Liver (tissue), 9 donors: ENCODE measurements around the gene CFH. TPM values are rescaled to one million over a fixed set of nuclear protein-coding genes. Genes with fewer than 3 reads are reported as not detected.

Source experiments
- DNase-seq: peaks from one replicate; pipeline ENCODE4 v3.0.0-alpha.2; 2017; ENCODE audit warnings: low spot score
- H3K27ac ChIP-seq, 2 donors: one replicate each; pipeline ENCODE4 v1.7.0; 2013; ENCODE audit warnings: inconsistent platforms in 2 of 2, low read length in 2 of 2, control low read depth in 1 of 2, low read depth in 1 of 2, mild to moderate bottlenecking in 1 of 2
- H3K27me3 ChIP-seq, 4 donors: one replicate each; pipeline versions ENCODE4 v1.6.1 to v1.7.0; 2013; ENCODE audit warnings: low read length in 3 of 4, inconsistent platforms in 1 of 4, mild to moderate bottlenecking in 1 of 4, moderate library complexity in 1 of 4; ENCODE audit not compliant: control insufficient read depth in 4 of 4, insufficient read depth in 4 of 4
- H3K36me3 ChIP-seq, 4 donors: one replicate each; pipeline versions ENCODE4 v1.6.1 to v1.7.0; 2013; ENCODE audit warnings: low read length in 3 of 4, mild to moderate bottlenecking in 3 of 4, low read depth in 1 of 4, moderate library complexity in 1 of 4; ENCODE audit not compliant: control insufficient read depth in 4 of 4, insufficient read depth in 3 of 4
- H3K4me1 ChIP-seq, 4 donors: one replicate each; pipeline versions ENCODE4 v1.6.1 to v1.7.0; 2013; ENCODE audit warnings: low read length in 3 of 4, mild to moderate bottlenecking in 3 of 4, moderate library complexity in 1 of 4; ENCODE audit not compliant: control insufficient read depth in 4 of 4, insufficient read depth in 4 of 4
- H3K4me3 ChIP-seq, 3 donors: one replicate each; pipeline versions ENCODE4 v1.6.1 to v1.7.0; 2013; ENCODE audit warnings: low read length in 3 of 3, control low read depth in 1 of 3, low read depth in 1 of 3, mild to moderate bottlenecking in 1 of 3
- H3K9ac ChIP-seq, 2 donors: one replicate each; pipeline ENCODE4 v1.7.0; 2013; ENCODE audit warnings: low read length in 2 of 2, mild to moderate bottlenecking in 2 of 2, moderate library complexity in 2 of 2, control low read depth in 1 of 2, low read depth in 1 of 2
- H3K9me3 ChIP-seq, 4 donors: one replicate each; pipeline versions ENCODE4 v1.6.1 to v1.7.0; 2013; ENCODE audit warnings: low read length in 3 of 4; ENCODE audit not compliant: control insufficient read depth in 4 of 4
- CTCF ChIP-seq: fragments of 150-350 bp; IDR thresholded peaks from 2 replicates; pipeline ENCODE4 v1.5.1; 2017; ENCODE audit warnings: improper control_type of control experiment, low read depth, low read length; ENCODE audit not compliant: missing input control
- EGR1 ChIP-seq, 2 donors: IDR thresholded peaks; 2 replicates each; pipeline ENCODE4 v1.6.1; 2016 to 2018; ENCODE audit warnings: antibody characterized with exemption in 2 of 2, low read depth in 2 of 2
- FOXA2 ChIP-seq: IDR thresholded peaks from 2 replicates; pipeline ENCODE4 v1.6.1; 2016; ENCODE audit warnings: antibody characterized with exemption
- HNF4A ChIP-seq, 2 donors: conservative IDR thresholded peaks; 2 replicates each; pipeline ENCODE4 v1.6.1; 2016; ENCODE audit warnings: antibody characterized with exemption in 2 of 2, mild to moderate bottlenecking in 2 of 2
- HNF4G ChIP-seq: IDR thresholded peaks from 2 replicates; pipeline ENCODE4 v1.6.1; 2016; ENCODE audit warnings: antibody characterized with exemption
- JUND ChIP-seq, 2 donors: IDR thresholded peaks; 2 replicates each; pipeline ENCODE4 v1.6.1; 2016; ENCODE audit warnings: antibody characterized with exemption in 2 of 2
- MAX ChIP-seq: IDR thresholded peaks from 2 replicates; pipeline ENCODE4 v1.6.1; 2016; ENCODE audit warnings: antibody characterized with exemption
- NR2F2 ChIP-seq: IDR thresholded peaks from 2 replicates; pipeline ENCODE4 v1.6.1; 2016; ENCODE audit warnings: antibody characterized with exemption
- RAD21 ChIP-seq, 2 donors: IDR thresholded peaks; 2 replicates each; pipeline ENCODE4 v1.6.1; 2016; ENCODE audit warnings: antibody characterized with exemption in 2 of 2, mild to moderate bottlenecking in 2 of 2
- REST ChIP-seq: IDR thresholded peaks from 2 replicates; pipeline ENCODE4 v1.6.1; 2016; ENCODE audit warnings: antibody characterized with exemption, mild to moderate bottlenecking
- RXRA ChIP-seq, 2 donors: IDR thresholded peaks; 2 replicates each; pipeline ENCODE4 v1.6.1; 2017 to 2018; ENCODE audit warnings: antibody characterized with exemption in 2 of 2, mild to moderate bottlenecking in 1 of 2
- SP1 ChIP-seq: IDR thresholded peaks from 2 replicates; pipeline ENCODE4 v1.6.1; 2018; ENCODE audit warnings: antibody characterized with exemption, mild to moderate bottlenecking
- TAF1 ChIP-seq: conservative IDR thresholded peaks from 2 replicates; pipeline ENCODE4 v1.6.1; 2016; ENCODE audit warnings: antibody characterized with exemption, mild to moderate bottlenecking
- YY1 ChIP-seq: IDR thresholded peaks from 2 replicates; pipeline ENCODE4 v1.6.1; 2016; ENCODE audit warnings: antibody characterized with exemption, mild to moderate bottlenecking
- ZBTB33 ChIP-seq: IDR thresholded peaks from 2 replicates; pipeline ENCODE4 v1.6.1; 2016; ENCODE audit warnings: antibody characterized with exemption
- WGBS: extraction: QIAGEN DNeasy Blood & Tissue Kit; methylation state at CpG from one replicate; pipeline ENCODE4 v1.1.7; 2013; 5-methylcytosine and 5-hydroxymethylcytosine counted together
- polyA plus RNA-seq, 2 donors: library from polyadenylated mRNA; stranded (reverse) in 1 of 2; unstranded in 1 of 2; fragments of 200-250 nt in 1 of 2; fragments of >200 nt in 1 of 2; fragmentation: Nextera tagmentation in 1 of 2; extraction: Ambion mirVana in 1 of 2; gene quantifications; one replicate each; pipeline versions ENCODE4 v1.2.1 to v1.2.3, GENCODE V29; 2013 to 2015
- total RNA-seq, 2 donors: library from RNA; depleted of rRNA; stranded (reverse); fragments of >200 nt; gene quantifications; one replicate each; pipeline ENCODE4 v1.2.3, GENCODE V29; 2014
- donor health status: healthy.
- donor health status: healthy.
- donor health status: healthy.
- donor health status: healthy.
- donor health status: healthy.

The CFH gene
- total and polyA plus RNA-seq, 4 donors: 554 to 1,479 (median 782) TPM

GRCh38 chr1:196654271-196654670, 2.4 kb downstream of the CFH start:
- Histone ChIP-seq H3K4me3 (peak overlapping the region; percentile 51 to 85 (median 70)), H3K4me1 (peaks cover 2 to 23% (median 7%) of the 10 kb centered on the region in 4 donors), H3K9ac (peak overlapping the region; percentile 90 to 98), H3K27ac (peak overlapping the region; percentile 85 to 88), H3K27me3 (no peaks in the 10 kb centered on the region), H3K9me3 (no peaks in the 10 kb centered on the region), H3K36me3 (peaks cover 0 to 2% (median under 1%) of the 10 kb centered on the region in 4 donors)
- TF ChIP-seq RXRA (IDR thresholded peaks at IDR 0.05): peak; percentile 72 to 73
- TF ChIP-seq RAD21 (IDR thresholded peaks at IDR 0.05): peak in 1 of 2 donors; percentile 5
- TF ChIP-seq YY1: no peak
- TF ChIP-seq HNF4G: no peak
- TF ChIP-seq HNF4A (conservative IDR thresholded peaks at IDR 0.05): peak; percentile 43 to 55
- WGBS: 20% methylated on average over 2 of the region's 2 CpGs
- DNase-seq: no peak

GRCh38 chr1:196655071-196655470, 3.2 kb downstream of the CFH start:
- H3K27me3 ChIP-seq: no peaks in the 10 kb centered on the region
- H3K9me3 ChIP-seq: no peaks in the 10 kb centered on the region
- 41% methylated on average over 3 of the region's 3 CpGs for WGBS
- H3K27ac ChIP-seq: peak overlapping the region; percentile 85 to 88
- no peak for DNase-seq
- H3K9ac ChIP-seq: peak overlapping the region; percentile 90 to 98
- TF ChIP-seq TAF1: no peak
- TF ChIP-seq HNF4A (conservative IDR thresholded peaks at IDR 0.05): no peak
- no peak for TF ChIP-seq MAX
- TF ChIP-seq YY1: no peak
- no peak for TF ChIP-seq ZBTB33
- no peak for TF ChIP-seq HNF4G
- no peak for TF ChIP-seq NR2F2
- no peak for TF ChIP-seq EGR1 (IDR thresholded peaks at IDR 0.05; ENCODE audit: low read depth in 2 of 2)
- no peak for TF ChIP-seq REST
- TF ChIP-seq RAD21 (IDR thresholded peaks at IDR 0.05): no peak
- TF ChIP-seq CTCF: no peak
- TF ChIP-seq SP1: no peak
- no peak for TF ChIP-seq FOXA2
- TF ChIP-seq JUND (IDR thresholded peaks at IDR 0.05): no peak
- H3K4me1 ChIP-seq: peaks cover 2 to 29% (median 13%) of the 10 kb centered on the region in 4 donors
- H3K4me3 ChIP-seq: peak overlapping the region; percentile 51 to 85 (median 70)
- H3K36me3 ChIP-seq: peaks cover 0 to 2% (median under 1%) of the 10 kb centered on the region in 4 donors
